Hepatocyte (in vitro differentiated cells): ENCODE results near the gene C18orf63. TPM values are rescaled to one million over a fixed set of nuclear protein-coding genes. Genes with fewer than 3 reads are reported as not detected.

Experiments
- DNase-seq: peaks from one replicate; pipeline ENCODE4 v3.0.0-alpha.2; 2016; ENCODE audit warnings: low spot score
- H2AFZ ChIP-seq: fragments of 200-600 bp; sonication (generic); 2 replicates; pipeline ENCODE4 v1.6.0; 2016; ENCODE audit warnings: antibody characterized with exemption, mild to moderate bottlenecking
- H3K27ac ChIP-seq: fragments of 200-600 bp; sonication (generic); 2 replicates; pipeline ENCODE4 v1.5.1; 2016; ENCODE audit warnings: mild to moderate bottlenecking
- H3K27me3 ChIP-seq: fragments of 200-600 bp; sonication (generic); 2 replicates; pipeline ENCODE4 v1.6.1; 2016
- H3K36me3 ChIP-seq: fragments of 200-600 bp; sonication (generic); replicated peaks from 2 replicates; pipeline ENCODE4 v1.5.1; 2016; ENCODE audit warnings: low read depth; ENCODE audit not compliant: insufficient read depth
- H3K4me1 ChIP-seq: fragments of 200-600 bp; sonication (generic); 2 replicates; pipeline ENCODE4 v1.5.1; 2016; ENCODE audit warnings: mild to moderate bottlenecking, moderate library complexity; ENCODE audit not compliant: insufficient read depth
- H3K4me2 ChIP-seq: fragments of 200-600 bp; sonication (generic); 2 replicates; pipeline ENCODE4 v1.6.0; 2016
- H3K4me3 ChIP-seq: fragments of 200-600 bp; sonication (generic); 2 replicates; pipeline ENCODE4 v1.5.1; 2016; ENCODE audit warnings: mild to moderate bottlenecking
- H3K79me2 ChIP-seq: fragments of 200-600 bp; sonication (generic); 2 replicates; pipeline ENCODE4 v1.6.0; 2017; ENCODE audit warnings: mild to moderate bottlenecking
- H3K9me2 ChIP-seq: fragments of 200-600 bp; sonication (generic); replicated peaks from 2 replicates; pipeline ENCODE4 v1.6.0; 2017; ENCODE audit warnings: mild to moderate bottlenecking; ENCODE audit not compliant: insufficient read depth
- H3K9me3 ChIP-seq: fragments of 200-600 bp; sonication (generic); 2 replicates; pipeline ENCODE4 v1.5.1; 2016; ENCODE audit warnings: low read depth, mild to moderate bottlenecking
- H4K20me1 ChIP-seq: fragments of 200-600 bp; sonication (generic); 2 replicates; pipeline ENCODE4 v1.6.0; 2016; ENCODE audit warnings: mild to moderate bottlenecking; ENCODE audit not compliant: insufficient read depth, poor library complexity, severe bottlenecking
- EZH2 ChIP-seq: fragments of 200-600 bp; sonication (generic); IDR thresholded peaks from 2 replicates; pipeline ENCODE4 v1.6.1; 2016; ENCODE audit warnings: antibody characterized with exemption, mild to moderate bottlenecking, borderline replicate concordance
- EZH2phosphoT487 ChIP-seq: fragments of 200-600 bp; sonication (generic); IDR thresholded peaks from one replicate; pipeline ENCODE4 v1.6.1; 2018; ENCODE audit warnings: antibody characterized with exemption, mild to moderate bottlenecking, low read depth, moderate library complexity; ENCODE audit not compliant: unreplicated experiment, severe bottlenecking
- WGBS: methylation state at CpG from one replicate; pipeline ENCODE4 v1.1.6; 2016; ENCODE audit warnings: low lambda C conversion rate; ENCODE audit errors: missing lambda C conversion rate; 5-methylcytosine and 5-hydroxymethylcytosine counted together
- polyA plus RNA-seq: library from polyadenylated mRNA; unstranded; fragments of >200 nt; fragmentation: Nextera tagmentation; extraction: Ambion mirVana; gene quantifications from 2 replicates; pipeline ENCODE4 v1.2.1, GENCODE V29; 2016
- total RNA-seq: library from RNA; depleted of rRNA; stranded (reverse); fragments of >200 nt; gene quantifications from 2 replicates; pipeline ENCODE4 v1.2.3, GENCODE V29; 2014
- TF ChIP-seq, protein P1 (sequence below): fragments of 200-600 bp; sonication (generic); IDR thresholded peaks from 2 replicates; pipeline ENCODE4 v1.5.1; 2016; ENCODE audit warnings: antibody characterized with exemption, mild to moderate bottlenecking; ENCODE audit not compliant: poor library complexity

The C18orf63 gene
- total and polyA plus RNA-seq, 2 experiments from 2014 or later = not detected

DNA sequence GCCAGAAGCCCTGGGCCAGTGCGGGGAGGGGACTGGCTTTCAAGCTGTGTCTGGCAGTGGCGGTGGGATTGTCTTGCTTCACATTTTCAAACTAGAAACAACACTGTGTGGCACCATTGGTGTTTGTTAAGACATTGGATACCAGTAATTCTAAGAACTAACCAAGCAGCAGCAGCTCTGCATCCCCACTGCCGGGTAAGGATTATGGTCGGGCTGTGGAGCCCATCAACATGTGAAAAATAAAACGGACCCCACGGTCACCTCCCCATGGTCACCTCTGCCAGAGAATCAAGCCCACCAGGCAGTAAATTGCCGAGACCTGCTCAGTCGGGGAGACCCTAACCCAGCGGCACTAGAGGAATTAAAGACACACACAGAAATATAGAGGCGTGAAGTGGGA lies 65.3 kb downstream of the C18orf63 start:
- H3K9me2 ChIP-seq = no peaks in the 10 kb centered on the region
- H3K27me3 ChIP-seq = no peaks in the 10 kb centered on the region
- no peaks in the 10 kb centered on the region for H3K4me1 ChIP-seq
- no peaks in the 10 kb centered on the region for H4K20me1 ChIP-seq
- H3K36me3 ChIP-seq = no peaks in the 10 kb centered on the region
- no peak overlapping the region for H3K4me3 ChIP-seq
- no peak overlapping the region for H3K4me2 ChIP-seq
- no peak overlapping the region for H3K27ac ChIP-seq
- no peaks in the 10 kb centered on the region for H3K9me3 ChIP-seq
- WGBS = 94% methylated on average over 10 of the region's 10 CpGs
- H2AFZ ChIP-seq = no peak overlapping the region
- TF ChIP-seq EZH2 (no peak), EZH2phosphoT487 (no peak)
- TF ChIP-seq, protein P1, sequence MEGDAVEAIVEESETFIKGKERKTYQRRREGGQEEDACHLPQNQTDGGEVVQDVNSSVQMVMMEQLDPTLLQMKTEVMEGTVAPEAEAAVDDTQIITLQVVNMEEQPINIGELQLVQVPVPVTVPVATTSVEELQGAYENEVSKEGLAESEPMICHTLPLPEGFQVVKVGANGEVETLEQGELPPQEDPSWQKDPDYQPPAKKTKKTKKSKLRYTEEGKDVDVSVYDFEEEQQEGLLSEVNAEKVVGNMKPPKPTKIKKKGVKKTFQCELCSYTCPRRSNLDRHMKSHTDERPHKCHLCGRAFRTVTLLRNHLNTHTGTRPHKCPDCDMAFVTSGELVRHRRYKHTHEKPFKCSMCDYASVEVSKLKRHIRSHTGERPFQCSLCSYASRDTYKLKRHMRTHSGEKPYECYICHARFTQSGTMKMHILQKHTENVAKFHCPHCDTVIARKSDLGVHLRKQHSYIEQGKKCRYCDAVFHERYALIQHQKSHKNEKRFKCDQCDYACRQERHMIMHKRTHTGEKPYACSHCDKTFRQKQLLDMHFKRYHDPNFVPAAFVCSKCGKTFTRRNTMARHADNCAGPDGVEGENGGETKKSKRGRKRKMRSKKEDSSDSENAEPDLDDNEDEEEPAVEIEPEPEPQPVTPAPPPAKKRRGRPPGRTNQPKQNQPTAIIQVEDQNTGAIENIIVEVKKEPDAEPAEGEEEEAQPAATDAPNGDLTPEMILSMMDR = no peak
- H3K79me2 ChIP-seq = no peaks in the 10 kb centered on the region
- no peak for DNase-seq

DNA sequence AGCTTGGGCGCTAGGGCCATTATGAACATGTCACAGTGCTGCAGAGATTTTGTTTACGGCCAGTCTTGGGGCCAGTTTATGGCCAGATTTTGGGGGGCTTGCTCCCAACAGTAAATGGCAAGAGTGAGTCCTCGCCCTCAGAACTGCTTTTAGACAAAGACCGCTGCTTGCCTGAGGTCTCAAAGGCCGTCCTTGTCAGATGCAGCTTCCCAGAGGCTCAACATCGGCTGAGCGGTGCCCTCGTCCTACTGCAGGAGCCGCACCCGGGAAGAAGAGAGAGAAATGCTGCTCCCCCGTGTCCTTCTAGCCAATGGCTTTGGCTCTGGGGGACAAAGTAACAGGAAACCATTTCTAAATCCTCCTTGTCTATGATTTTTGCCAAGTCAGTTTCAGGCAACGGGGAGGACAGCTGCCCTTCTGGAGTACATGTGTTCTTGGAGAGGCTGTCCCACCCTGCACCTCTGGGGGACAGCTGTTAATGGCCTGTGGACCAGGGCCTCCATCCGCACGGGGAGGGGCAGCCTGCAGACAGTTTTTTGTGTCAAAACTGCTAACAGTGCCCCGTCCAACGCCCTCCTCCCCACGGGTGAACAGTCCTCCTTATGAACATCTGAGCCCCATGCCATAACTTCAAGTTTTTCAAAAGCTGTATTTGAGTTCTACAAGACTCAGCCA lies 66.1 kb downstream of the C18orf63 start:
- H3K79me2 ChIP-seq = no peaks in the 10 kb centered on the region
- H3K36me3 ChIP-seq = no peaks in the 10 kb centered on the region
- no peak for DNase-seq
- H3K4me2 ChIP-seq = no peak overlapping the region
- H3K9me3 ChIP-seq = no peaks in the 10 kb centered on the region
- no peak overlapping the region for H3K4me3 ChIP-seq
- no peaks in the 10 kb centered on the region for H3K9me2 ChIP-seq
- no peak overlapping the region for H3K27ac ChIP-seq
- H3K27me3 ChIP-seq = no peaks in the 10 kb centered on the region
- no peak for TF ChIP-seq EZH2phosphoT487
- no peak for TF ChIP-seq EZH2
- TF ChIP-seq, protein P1 = no peak
- H4K20me1 ChIP-seq = no peaks in the 10 kb centered on the region
- 93% methylated on average over 17 of the region's 17 CpGs for WGBS
- no peaks in the 10 kb centered on the region for H3K4me1 ChIP-seq
- H2AFZ ChIP-seq = no peak overlapping the region

DNA sequence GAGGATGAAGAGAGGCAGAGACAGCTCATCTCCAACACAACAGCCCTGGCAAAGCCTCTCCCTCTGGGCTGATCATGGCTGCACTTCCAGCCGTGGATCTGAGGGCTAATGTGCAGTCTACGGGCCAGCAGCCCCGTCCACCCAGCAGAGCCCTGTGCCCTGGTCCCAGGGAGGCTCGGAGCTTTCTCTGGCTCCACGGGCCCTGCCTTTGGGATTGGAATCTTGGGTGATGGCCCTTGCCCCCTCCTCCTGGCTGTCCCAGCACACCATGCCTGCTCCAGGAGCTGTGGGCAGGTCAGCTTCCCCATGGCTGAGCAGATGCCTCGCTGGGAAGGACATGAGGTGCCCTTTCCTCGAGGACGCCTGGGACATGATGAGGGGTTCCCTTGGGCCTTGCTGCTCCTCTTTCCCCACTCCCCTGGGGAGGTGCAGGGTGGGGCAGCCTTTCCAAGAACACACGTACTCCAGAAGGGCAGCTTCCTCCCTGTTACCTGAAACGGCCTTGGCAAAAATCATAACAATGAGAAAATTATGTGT lies 66.9 kb downstream of the C18orf63 start:
- no peaks in the 10 kb centered on the region for H3K4me1 ChIP-seq
- 91% methylated on average over 10 of the region's 10 CpGs for WGBS
- TF ChIP-seq, protein P1 = no peak
- no peak for TF ChIP-seq EZH2phosphoT487
- TF ChIP-seq EZH2 = no peak

More for the DNA sequence above, 66.9 kb downstream of the C18orf63 start:
- Histone ChIP-seq H3K4me3 (no peak overlapping the region), H3K9me3 (no peaks in the 10 kb centered on the region), H4K20me1 (no peaks in the 10 kb centered on the region), H3K36me3 (no peaks in the 10 kb centered on the region), H2AFZ (no peak overlapping the region), H3K4me2 (no peak overlapping the region), H3K79me2 (no peaks in the 10 kb centered on the region), H3K9me2 (no peaks in the 10 kb centered on the region), H3K27me3 (no peaks in the 10 kb centered on the region), H3K27ac (no peak overlapping the region)
- no peak for DNase-seq
